Erythroblast (primary cell): ENCODE data around the gene MAN2A2.
"Not testable (repeated sequence)": the region's sequence is repeated elsewhere in the genome, so short reads cannot be mapped to it uniquely, and the experiment has no call there.

Experiments
- GATA1 ChIP-seq: IDR thresholded peaks from 2 replicates; pipeline ENCODE4 v1.6.1; 2011; ENCODE audit warnings: low read depth, mild to moderate bottlenecking, control low read depth, low read length, moderate library complexity
- POLR2A ChIP-seq: IDR thresholded peaks from 2 replicates; pipeline ENCODE4 v1.6.1; 2011; ENCODE audit warnings: mild to moderate bottlenecking, low read length

DNA sequence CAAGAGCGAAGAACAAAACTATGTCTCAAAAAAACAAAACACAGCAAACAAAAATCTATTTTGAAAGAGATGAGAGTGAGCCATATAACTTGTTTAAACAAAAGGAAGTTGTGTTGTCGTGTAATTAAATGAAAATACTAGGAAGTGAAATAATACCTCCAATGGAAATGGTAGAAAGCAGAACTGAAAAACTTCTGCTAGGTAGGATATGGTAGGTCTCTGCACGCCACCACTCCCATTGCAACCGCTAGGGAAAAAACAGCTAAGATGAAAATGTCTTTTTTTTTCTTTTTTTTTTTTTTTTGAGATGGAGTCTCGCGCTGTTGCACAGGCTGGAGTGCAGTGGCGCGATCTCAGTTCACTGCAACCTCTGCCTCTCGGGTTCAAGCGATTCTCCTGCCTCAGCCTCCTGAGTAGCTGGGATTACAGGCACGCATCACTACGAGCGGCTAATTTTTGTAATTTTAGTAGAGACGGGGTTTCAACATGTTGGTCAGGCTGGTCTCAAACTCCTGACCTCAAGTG is 5.9 kb upstream of the MAN2A2 start:
- TF ChIP-seq POLR2A, GATA1: not testable (repeated sequence)
